DND-41 (cell line): ENCODE measurements around the gene NMNAT2.

ENCODE experiments used
- CTCF ChIP-seq: IDR thresholded peaks from 2 replicates; pipeline ENCODE4 v1.5.1; 2012; ENCODE audit warnings: borderline replicate concordance, low read length, moderate library complexity, mild to moderate bottlenecking; ENCODE audit not compliant: poor library complexity, severe bottlenecking; ENCODE audit errors: extremely low read depth
- EZH2 ChIP-seq: IDR thresholded peaks from 3 replicates; pipeline ENCODE4 v1.6.1; 2012; ENCODE audit warnings: borderline replicate concordance, low read depth, mild to moderate bottlenecking, moderate library complexity, low read length, inconsistent platforms; ENCODE audit not compliant: severe bottlenecking

DNA sequence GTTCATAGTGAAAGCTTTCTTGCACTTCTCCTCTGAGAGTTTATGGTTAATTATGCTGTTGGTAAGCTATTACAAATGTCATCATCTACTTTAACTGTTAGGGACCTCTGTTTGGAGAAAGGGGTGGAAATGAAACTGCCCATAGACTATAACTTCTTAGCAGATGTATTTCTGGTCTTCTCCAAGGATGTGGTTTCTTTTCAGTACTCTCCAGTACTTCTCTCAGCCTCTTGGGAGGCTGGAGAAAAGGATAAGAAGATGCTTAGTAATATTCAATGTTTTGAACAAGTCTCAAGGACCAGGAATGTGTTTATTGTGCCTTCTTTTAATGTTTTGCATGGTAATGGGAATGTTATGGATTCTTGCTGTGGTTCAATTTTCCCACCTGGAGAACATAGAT, 171.7 kb downstream of the NMNAT2 start:
- TF ChIP-seq CTCF: no peak
- no peak for TF ChIP-seq EZH2
